AG04449 (cell line): ENCODE measurements around the gene GRB2.
A peak's percentile ranks its signal among the peaks of the same experiment; 100 is the strongest.

Experiments
- CTCF ChIA-PET: fragments of 350-600 bp; formaldehyde crosslinking; extraction: SDS; loops from one replicate; lab custom pipeline; 2021; ENCODE audit warnings: antibody characterized with exemption; lab: Yijun Ruan, JAX
- POLR2A ChIA-PET: fragments of 400-600, 350-600 bp; formaldehyde crosslinking; extraction: SDS; loops from one replicate; lab custom pipeline; 2020; ENCODE audit warnings: antibody characterized with exemption, inconsistent platforms; lab: Yijun Ruan, JAX
- DNase-seq: peaks from one replicate; pipeline ENCODE4 v3.0.0-alpha.2; 2010; ENCODE audit warnings: low read depth, low spot score
- H3K4me3 ChIP-seq: 2 replicates; pipeline ENCODE4 v1.5.1; 2011; ENCODE audit warnings: low read depth, mild to moderate bottlenecking, control low read depth, low read length
- CTCF ChIP-seq: IDR thresholded peaks from one replicate; pipeline ENCODE4 v1.5.1; 2011; ENCODE audit warnings: mild to moderate bottlenecking, moderate library complexity, low read length, control low read depth, inconsistent platforms; ENCODE audit not compliant: insufficient read depth; ENCODE audit errors: missing control alignments

GRB2 gene

GRCh38 chr17:75277664-75278071 lies 127.8 kb downstream of the GRB2 start:
- DNase-seq: no peak
- TF ChIP-seq CTCF: no peak
- POLR2A ChIA-PET: interaction anchor here (1.4 kb wide), 2 partner anchors 12 to 16 kb away, joined by 5 to 7 read pairs; partner anchors contain the start of genes GGA3, MRPS7 and SLC25A19
- CTCF ChIA-PET: interaction anchor here (0.7 to 8.2 kb wide), 7 partner anchors 6 to 135 kb away, joined by 3 to 76 read pairs (median 3); partner anchors contain the start of gene MIF4GD
- no peak overlapping the region for H3K4me3 ChIP-seq

DNA sequence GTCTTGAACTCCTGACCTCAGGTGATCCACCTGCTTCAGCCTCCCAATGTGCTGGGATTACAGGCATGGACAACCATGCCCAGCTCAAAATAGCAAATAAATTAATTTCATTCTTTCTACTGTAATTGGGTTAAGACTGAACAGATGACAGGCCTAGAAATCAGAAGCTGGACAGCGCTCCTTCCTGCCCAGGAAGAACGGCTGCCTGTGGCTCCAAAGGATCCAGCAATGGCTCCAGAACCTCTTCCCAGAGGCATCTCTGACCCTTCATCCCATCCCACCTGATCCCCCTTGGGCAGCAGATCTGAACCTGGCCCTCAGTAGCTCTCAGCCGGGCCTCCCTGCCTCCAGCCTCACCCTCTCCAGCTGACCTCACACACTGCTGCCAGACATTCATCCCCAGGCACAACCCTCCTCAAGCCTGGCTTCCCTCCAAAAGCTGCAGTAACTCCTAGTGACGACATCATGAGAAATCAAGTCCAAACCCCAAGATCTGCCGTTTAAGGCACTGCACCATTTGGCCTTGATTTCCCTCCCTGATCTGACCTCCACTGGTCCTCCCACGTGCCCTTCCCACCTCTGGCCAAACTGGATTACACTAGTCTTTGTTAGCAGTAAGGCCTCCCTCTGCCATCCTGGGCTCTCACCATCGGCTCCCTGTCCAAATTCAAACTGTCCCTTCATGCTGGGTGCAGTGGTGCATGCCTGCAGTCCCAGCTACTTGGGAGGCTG lies 131.3 kb downstream of the GRB2 start:
- CTCF ChIA-PET: interaction anchor here (0.9 to 6.7 kb wide), 5 partner anchors 7 to 138 kb away, joined by 3 to 135 read pairs (median 54); partner anchors contain the start of genes GGA3, MRPS7 and SLC25A19
- no peak for DNase-seq
- no peak for TF ChIP-seq CTCF
- no peak overlapping the region for H3K4me3 ChIP-seq
- POLR2A ChIA-PET: no interaction called here

- DNase-seq: no peak
- no peak for TF ChIP-seq CTCF
- POLR2A ChIA-PET: no interaction called here
- no peak overlapping the region for H3K4me3 ChIP-seq
- CTCF ChIA-PET: interaction anchor here (2.8 to 6.7 kb wide), 6 partner anchors 9 to 158 kb away, joined by 20 to 135 read pairs (median 54); partner anchors contain the start of genes GGA3, MRPS7 and SLC25A19
These were observed 132.7 kb downstream of the GRB2 start for GRCh38 chr17:75272848-75273184.

DNA sequence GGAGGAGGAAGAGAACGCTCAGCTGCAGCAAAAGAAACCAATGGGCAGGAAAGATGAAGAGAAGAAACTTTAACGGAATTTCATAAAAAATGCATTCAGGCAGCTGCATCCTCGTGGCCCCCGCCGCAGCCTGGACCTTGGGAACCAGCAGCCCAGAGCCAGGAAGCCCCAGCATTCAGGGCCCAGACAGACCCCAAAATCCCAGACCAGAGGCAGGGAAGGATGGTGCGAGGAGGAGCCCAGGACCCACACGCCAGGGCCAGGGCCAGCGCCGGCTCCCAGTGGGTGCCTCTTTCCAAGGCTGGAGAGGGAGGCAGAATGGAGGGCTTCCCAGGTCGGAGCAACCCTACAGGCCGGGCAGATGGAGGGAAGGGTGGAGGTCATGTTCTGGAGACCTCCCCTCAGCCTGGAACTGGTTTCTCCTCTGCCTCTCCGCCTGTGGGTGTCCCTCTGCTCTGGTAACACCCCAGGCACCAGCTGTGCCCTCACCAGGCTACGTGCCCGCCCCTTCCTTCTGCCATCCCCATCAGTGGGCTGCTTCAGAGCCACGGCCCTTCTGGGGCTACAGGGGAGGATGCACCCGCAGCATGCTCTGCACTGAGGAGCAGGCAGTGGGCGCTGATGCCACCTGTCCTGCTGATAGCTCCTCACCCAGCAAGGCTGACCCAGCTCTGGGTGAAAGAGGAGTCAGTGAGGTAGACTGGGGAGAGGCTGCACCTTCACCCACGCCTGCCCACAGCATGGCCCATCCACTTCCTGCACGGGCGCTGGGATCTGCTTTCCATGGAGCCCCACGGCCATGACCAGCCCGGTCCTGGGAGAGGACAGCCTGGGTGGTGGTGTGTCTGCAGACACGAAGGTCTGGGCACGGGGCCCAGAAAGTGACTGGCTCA lies 133.3 kb downstream of the GRB2 start:
- POLR2A ChIA-PET: interaction anchor here (2.7 to 2.9 kb wide), 2 partner anchors 10 to 133 kb away, joined by 12 to 25 read pairs; partner anchors contain the start of genes GGA3, GRB2 and MRPS7
- peak overlapping the region; percentile 71 for H3K4me3 ChIP-seq
- CTCF ChIA-PET: interaction anchor here (0.8 to 6.7 kb wide), 20 partner anchors 9 to 240 kb away, joined by 3 to 135 read pairs (median 14); partner anchors contain the start of genes GGA3, GRB2, MRPS7 and SLC25A19
- DNase-seq: no peak
- no peak for TF ChIP-seq CTCF

GRCh38 chr17:75271233-75271954 lies 134.1 kb downstream of the GRB2 start:
- POLR2A ChIA-PET: interaction anchor here (0.6 to 2.9 kb wide), 5 partner anchors 10 to 134 kb away, joined by 3 to 25 read pairs (median 12); partner anchors contain the start of genes GGA3, GRB2, MRPS7 and SLC25A19
- DNase-seq: no peak

More at GRCh38 chr17:75271233-75271954, 134.1 kb downstream of the GRB2 start:
- H3K4me3 ChIP-seq: peak overlapping the region; percentile 71
- TF ChIP-seq CTCF: peak; percentile 68
- CTCF ChIA-PET: interaction anchor here (0.6 to 6.7 kb wide), 65 partner anchors 10 to 482 kb away, joined by 3 to 135 read pairs (median 5); partner anchors contain the start of genes GGA3, GRB2, MRPS7 and SLC25A19
